HG03095 (cell line): ENCODE results near the gene GLMP.
"Not testable (repeated sequence)": the region's sequence is repeated elsewhere in the genome, so short reads cannot be mapped to it uniquely, and the experiment has no call there.

Experiments used
- ATAC-seq: cut with Tn5 transposase; IDR thresholded peaks from one replicate; pipeline ENCODE4 v1.9.1; 2021; ENCODE audit warnings: moderate library complexity; ENCODE audit not compliant: unreplicated experiment

The GLMP gene

DNA sequence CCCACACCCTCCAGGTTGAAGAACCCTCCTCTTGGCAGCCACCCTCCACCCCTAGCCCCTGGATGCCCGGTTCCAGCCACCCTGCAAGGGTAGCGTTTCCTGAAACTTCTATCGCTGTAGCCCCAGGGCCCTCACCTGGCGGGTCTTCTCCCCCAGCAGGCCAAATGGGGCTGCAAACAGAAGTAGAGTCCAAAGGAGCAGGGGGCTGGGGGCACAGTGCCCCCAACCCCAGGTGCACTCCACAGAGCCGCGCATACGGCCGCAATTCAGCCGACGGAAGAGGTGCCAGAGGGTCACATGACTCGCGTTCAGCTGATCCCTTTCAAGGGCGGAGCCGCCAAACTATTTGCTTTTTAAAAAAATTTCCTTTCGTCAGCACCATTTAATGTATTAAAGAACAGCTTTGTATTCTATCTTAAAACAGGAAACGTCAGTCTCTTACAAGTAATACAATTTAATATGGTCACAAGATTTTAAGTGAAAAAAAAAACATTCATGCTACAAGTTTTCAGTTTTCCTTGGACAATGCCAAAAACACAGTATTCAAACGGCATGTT, at the start of gene GLMP:
Gene GLMP, minus strand, starts transcription at position 289 of the 557 bp plus-strand sequence. Its CDS starts 34 bp downstream, at position 255.
- no peak for ATAC-seq

DNA sequence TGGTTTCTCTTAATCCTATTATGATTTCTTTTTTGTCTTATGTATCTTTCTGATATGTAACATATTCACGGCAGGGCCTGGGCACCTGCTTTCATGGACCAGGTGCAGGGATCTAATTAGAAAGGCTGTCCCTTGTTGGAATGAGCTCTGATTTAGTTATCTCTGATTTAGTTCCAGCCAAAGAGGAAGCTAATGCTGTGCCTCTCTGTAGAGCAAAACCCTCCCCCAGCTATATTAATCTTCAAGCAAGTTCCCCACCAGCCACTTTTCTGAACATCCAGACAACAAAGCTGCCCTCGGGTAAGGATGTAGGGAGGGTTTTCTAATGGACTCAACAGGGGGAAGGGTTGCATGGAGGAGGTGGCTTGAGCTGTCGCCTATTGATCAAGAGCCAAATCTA, 48.9 kb upstream of the GLMP start:
- ATAC-seq = no peak

DNA sequence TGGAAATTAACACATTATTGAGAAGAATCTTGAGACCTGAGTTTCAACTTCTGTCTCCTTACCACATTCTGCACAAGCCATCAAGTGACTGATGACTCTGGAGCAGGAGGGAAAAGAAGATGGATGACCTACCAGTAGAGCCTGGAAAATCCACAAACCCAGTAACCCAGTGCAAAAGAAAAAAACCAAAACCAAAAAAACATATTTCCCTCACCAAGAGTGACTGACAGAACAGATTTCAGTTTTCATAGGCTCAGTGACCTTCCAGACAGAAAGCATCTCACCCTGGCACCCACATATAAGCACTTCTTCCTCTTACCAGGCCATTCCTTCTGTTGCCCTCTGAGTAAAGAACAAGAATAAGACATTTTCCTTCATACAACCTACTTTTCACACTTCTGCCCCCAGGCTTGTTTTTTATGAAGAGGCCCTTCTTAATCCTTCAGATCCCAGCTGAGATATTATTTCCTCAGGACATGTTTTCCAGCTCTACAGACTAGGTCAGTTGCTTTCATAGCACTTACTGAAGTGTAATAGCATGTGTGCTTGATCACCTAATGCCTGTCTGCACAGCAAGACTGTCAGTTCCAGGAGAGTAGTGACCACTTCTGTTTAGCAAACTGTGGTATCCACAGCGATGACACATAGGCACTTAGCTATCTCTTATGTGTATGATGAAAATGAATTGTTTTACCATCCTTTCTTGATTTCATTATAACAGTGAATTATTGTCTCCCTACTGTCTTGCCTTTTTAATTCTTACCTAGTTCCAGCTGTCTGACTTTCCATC, 46.9 kb upstream of the GLMP start:
- no peak for ATAC-seq

DNA sequence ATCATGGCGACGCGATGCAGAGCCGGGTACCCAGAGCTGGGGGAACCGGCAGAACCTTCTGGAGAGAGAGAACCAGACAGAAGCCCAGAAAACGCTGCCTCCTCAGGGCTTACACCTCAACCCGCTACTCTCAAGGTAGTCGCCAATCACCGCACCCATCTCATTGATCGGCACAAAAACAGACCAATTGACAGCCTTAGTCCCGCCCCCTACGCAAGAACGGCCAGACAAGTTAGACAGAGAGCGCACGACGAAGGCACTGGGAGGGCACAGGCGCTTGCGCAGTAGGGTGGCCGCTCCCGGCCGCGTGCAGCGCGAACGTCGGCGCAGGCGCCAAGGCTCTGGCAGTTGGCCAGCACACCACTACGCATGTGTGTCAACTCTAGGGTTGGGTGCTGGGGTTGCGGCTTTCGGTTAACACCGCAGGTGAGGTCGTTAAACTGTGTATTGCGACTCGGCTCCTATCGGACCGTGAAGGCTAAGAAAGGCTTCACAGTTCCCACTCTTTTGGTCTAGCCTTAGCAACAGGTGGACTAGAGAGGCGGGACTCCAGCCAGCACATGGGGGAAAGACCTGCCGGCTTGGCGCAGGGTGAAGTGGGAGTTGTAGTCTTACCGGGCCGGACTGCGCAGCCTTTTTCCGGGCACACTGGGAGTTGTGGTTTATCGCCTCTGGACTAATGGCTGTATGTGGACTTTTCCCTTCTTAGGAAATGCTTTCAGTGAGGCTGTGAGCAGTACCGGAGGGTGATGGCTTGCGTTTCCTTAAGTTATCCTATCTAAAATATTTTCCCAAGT, 42.9 kb upstream of the GLMP start, which contains the start of the genes CCT3 and TSACC:
Gene CCT3, minus strand, starts transcription at position 113 of the 797 bp plus-strand sequence. Its CDS starts 108 bp downstream, at position 5.
Gene TSACC, plus strand, starts transcription at position 347 of the 797 bp plus-strand sequence. CDS start 1,232 bp downstream, outside the sequence.
- ATAC-seq = peak; percentile 81

- ATAC-seq = no peak
Observed at GRCh38 chr1:156337888-156338179, 42.4 kb upstream of the GLMP start.

DNA sequence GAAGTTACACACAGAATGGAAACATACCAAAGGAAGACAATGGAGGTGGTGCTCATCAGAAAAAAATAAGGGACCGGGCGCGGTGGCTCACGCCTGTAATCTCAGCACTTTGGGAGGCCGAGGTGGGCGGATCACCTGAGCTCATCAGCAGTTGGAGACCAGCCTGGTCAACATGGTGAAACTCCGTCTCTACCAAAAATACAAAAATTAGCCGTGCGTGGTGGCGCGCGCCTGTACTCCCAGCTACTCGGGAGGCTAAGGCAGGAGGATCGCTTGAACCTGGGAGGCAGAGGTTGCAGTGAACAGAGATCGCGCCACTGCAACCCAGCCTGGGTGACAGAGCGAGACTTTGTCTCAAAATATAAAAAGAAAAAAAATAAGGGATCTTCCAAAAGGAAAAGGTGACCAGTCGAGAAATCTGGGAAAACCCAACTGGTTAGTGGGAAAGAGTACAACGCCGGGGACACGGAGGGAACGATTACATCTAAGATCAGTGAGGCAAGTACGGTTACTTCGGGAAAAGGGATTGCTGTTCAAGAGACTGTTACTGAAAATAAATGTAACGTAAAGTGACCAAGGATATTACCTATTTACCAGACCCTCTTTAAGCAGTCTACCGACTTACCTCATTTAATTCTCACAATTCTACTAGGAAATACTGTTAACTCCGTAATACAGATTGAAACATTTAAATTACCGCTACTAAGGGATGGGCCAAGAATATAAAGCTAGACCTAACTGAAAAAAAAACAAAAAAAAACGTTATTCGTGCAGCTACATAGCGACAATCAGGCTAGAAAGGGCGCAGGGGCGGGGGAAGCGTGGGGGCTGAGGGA, 41.8 kb upstream of the GLMP start:
- ATAC-seq = no peak

- ATAC-seq = no peak
Observed at GRCh38 chr1:156336242-156336641, 40.8 kb upstream of the GLMP start.

DNA sequence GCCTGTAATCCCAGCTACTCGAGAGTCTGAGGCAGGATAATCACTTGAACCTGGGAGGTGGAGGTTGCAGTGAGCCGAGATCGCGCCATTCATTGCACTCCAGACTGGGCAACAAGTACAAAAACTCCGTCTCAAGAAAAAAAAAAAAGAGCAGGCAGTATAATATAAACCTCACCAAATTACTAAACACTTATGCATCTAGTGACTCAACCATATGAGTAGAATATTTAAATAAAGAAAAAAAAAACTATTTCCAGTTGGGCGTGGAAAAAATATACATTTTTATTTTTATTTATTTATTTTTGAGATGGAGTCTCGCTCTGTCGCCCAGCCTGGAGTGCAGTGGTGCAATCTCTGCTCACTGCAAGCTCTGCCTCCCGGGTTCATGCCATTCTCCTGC, 27.7 kb upstream of the GLMP start:
- ATAC-seq = not testable (repeated sequence)

DNA sequence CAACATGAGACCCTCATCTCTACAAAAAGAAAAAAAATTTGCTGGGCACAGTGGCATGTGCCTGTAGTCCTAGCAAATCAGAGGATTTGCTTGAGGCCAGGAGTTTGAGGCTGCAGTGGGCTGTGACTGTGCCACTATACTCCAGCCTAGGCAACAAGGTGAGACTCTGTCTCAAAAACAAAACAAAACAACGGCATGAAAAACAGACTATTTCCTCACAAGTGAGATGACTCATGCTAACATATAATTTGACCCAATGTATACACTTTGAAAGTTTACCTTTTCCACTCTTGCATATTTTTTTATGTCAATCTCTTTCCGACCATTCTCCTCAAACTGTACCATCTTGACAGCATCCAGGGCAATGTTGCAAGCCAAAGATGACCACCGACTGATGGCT, 25.1 kb upstream of the GLMP start:
- no peak for ATAC-seq

GRCh38 chr1:156319664-156320063, 24.2 kb upstream of the GLMP start:
- ATAC-seq = no peak

DNA sequence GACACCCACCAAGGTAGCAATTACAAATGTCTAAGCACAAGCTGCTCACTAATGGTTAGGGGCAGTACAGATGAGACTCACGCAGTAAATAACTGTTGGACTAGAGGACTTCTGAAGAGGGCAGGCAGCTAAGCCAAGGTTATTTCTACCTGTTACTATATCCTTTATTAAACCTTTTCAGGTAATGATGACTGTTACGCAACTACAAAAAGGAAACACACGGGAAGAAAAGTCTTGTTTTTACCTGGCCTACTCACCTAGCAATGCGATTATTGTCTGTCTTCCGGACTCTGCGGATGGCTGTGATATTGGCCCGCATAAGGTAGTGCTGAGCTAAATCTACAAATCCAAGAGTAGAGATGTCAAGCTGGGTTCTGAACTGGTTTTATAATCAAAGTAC, 21.4 kb upstream of the GLMP start:
- ATAC-seq = no peak

DNA sequence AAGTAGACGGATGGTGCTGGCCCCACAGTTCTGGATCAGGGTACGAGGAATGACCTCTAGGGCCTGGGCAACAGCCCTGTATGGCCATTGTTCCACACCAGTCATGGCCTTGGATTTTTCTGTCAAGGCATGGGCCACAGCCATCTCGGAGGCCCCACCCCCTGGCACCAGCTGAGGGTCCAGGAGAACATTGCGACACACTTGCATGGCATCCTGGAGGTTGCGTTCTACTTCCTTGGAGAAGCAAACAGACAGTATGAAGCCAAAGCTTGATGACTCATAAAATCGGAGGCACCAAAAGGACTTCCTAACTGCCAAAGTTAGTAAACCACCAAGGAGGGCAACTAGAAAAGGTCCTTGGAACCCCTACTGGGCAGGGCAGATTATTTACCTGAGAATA, 15.5 kb upstream of the GLMP start:
- ATAC-seq = no peak

GRCh38 chr1:156308078-156308477, 12.6 kb upstream of the GLMP start:
- no peak for ATAC-seq

DNA sequence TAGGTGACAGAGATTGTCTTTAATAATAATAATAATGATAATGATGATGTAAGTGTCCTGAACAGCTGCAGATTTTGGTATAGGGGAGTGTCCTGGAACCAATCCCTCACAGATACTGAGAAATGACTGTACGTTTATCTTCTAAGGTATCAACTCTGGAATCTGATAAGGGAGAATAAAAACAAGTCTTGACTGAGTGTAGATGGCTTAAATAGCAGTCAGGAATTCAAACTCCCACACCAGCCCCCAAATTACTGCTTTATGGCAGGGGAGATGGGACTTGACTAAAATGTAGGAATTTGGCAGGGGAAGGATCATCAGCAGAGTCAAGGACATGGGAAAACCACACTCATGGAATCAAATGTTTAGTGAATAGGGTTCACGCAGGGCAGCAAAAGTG, 9.7 kb upstream of the GLMP start:
- ATAC-seq = no peak

- ATAC-seq = no peak
Observed at GRCh38 chr1:156303241-156303640, 7.8 kb upstream of the GLMP start.

GRCh38 chr1:156298852-156299357, 3.4 kb upstream of the GLMP start, which contains the start of gene VHLL:
Gene VHLL (minus strand): TSS chr1:156299307. CDS start chr1:156299189, 118 bp downstream.
- no peak for ATAC-seq

DNA sequence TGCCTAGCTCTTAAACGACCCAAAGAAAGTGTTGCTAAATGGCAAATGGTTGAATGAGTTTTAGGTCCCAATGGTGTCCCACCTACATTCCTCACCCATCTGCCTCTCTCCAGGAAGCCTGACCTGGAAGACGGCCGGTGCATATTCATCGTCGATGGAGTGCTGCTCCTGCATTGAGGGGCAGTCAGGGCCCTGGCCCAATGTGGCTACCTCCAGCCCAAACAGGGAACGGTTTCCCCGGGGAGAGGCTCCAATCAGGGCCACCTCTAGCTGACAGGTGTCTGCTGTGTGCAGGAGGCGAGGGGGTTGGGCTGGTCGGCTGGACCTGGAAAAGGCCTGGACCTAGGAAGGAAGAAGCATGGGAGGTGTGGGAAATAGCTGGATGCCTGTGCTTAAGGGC, 1.6 kb downstream of the GLMP start:
- no peak for ATAC-seq

GRCh38 chr1:156293098-156293434, 2.4 kb downstream of the GLMP start:
- no peak for ATAC-seq

DNA sequence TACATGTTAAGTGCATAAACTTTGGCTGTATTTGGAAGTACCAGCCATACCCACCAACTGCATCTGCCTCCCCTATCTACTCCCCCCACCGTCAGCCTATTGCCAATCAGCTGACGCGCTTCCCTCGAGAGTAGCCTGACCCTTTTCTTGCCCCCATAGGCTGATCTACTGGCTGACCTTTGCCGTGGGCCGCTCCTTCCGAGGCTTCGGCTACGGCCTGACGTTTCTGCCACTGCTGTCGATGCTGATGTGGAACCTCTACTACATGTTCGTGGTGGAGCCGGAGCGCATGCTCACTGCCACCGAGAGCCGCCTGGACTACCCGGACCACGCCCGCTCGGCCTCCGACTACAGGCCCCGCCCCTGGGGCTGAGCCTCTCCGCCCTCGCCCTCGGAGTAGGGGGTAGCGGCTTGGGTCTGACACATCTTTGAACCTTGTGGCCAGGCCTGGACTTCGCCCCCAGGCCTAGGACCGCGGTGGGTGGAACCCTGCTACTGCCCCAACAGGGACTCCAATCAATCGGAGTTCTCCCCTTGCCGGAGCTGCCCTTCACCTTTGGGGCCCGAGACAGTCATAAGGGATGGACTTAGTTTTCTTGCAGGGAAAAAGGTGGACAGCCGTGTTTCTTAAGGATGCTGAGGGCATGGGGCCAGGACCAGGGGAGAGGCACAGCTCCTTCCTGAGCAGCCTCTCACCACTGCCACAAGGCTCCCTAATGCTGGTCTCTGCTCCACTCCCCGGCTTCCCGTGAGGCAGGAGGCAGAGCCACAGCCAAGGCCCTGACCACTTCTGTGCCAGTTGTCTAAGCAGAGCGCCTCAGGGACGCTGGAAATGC, 4.0 kb downstream of the GLMP start:
- no peak for ATAC-seq

DNA sequence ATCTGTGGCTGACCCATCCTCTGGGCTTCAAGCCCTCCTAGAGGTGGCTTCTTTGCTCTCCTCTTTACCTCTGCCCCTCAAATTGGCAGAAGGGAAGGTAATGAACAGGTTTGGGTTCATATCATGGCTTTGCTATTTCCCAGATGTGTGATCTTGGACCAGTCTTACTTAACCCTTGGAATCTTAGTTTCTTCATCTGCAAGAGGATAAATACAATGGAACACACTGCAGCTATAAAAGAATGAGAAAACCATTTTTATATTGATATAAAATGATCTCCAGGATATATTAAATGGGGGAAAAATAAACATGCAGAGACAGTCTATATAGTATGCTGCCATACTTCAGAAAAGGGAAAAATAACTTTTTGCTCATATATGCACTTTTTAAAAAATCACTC, 5.6 kb downstream of the GLMP start:
- no peak for ATAC-seq
